HEK293 (cell line): ENCODE data around the gene LIPE.

ENCODE experiments used
- MYNN ChIP-seq: fragments of 450-650 bp; formaldehyde crosslinking; IDR thresholded peaks from 2 replicates; pipeline ENCODE4 v1.5.1; 2016; ENCODE audit warnings: missing biosample characterization, missing genetic modification characterization, borderline replicate concordance
- ZNF175 ChIP-seq: fragments of 450-650 bp; formaldehyde crosslinking; IDR thresholded peaks from 2 replicates; pipeline ENCODE4 v1.5.1; 2016; ENCODE audit warnings: missing biosample characterization, missing genetic modification characterization
- ZNF239 ChIP-seq: fragments of 450-650 bp; formaldehyde crosslinking; IDR thresholded peaks from 2 replicates; pipeline ENCODE4 v1.5.1; 2016; ENCODE audit warnings: missing biosample characterization, missing genetic modification characterization
- ZNF473 ChIP-seq: fragments of 450-650 bp; formaldehyde crosslinking; IDR thresholded peaks from 2 replicates; pipeline ENCODE4 v1.5.1; 2017; ENCODE audit warnings: missing biosample characterization, missing genetic modification characterization
- ZNF629 ChIP-seq: fragments of 450-650 bp; formaldehyde crosslinking; IDR thresholded peaks from 2 replicates; pipeline ENCODE4 v1.5.1; 2017; ENCODE audit warnings: missing biosample characterization, missing genetic modification characterization
- ZNF654 ChIP-seq: fragments of 450-650 bp; formaldehyde crosslinking; IDR thresholded peaks from 2 replicates; pipeline ENCODE4 v1.5.1; 2016; ENCODE audit warnings: low read depth, missing biosample characterization, missing genetic modification characterization
- TF ChIP-seq, protein P1 (sequence below): fragments of 450-650 bp; formaldehyde crosslinking; IDR thresholded peaks from 2 replicates; pipeline ENCODE4 v1.5.1; 2016; ENCODE audit warnings: missing biosample characterization, missing genetic modification characterization
- TF ChIP-seq, protein P2 (sequence below): fragments of 450-650 bp; formaldehyde crosslinking; IDR thresholded peaks from 2 replicates; pipeline ENCODE4 v1.5.1; 2016; ENCODE audit warnings: missing biosample characterization, missing genetic modification characterization
- TF ChIP-seq, protein P3 (sequence below): fragments of 450-650 bp; formaldehyde crosslinking; optimal IDR thresholded peaks from 2 replicates; pipeline ENCODE3; 2016; ENCODE audit warnings: missing biosample characterization, mild to moderate bottlenecking, missing genetic modification characterization
- TF ChIP-seq, protein P4 (sequence below): fragments of 450-650 bp; formaldehyde crosslinking; IDR thresholded peaks from 2 replicates; pipeline ENCODE4 v1.5.1; 2016; ENCODE audit warnings: missing biosample characterization, missing genetic modification characterization

DNA sequence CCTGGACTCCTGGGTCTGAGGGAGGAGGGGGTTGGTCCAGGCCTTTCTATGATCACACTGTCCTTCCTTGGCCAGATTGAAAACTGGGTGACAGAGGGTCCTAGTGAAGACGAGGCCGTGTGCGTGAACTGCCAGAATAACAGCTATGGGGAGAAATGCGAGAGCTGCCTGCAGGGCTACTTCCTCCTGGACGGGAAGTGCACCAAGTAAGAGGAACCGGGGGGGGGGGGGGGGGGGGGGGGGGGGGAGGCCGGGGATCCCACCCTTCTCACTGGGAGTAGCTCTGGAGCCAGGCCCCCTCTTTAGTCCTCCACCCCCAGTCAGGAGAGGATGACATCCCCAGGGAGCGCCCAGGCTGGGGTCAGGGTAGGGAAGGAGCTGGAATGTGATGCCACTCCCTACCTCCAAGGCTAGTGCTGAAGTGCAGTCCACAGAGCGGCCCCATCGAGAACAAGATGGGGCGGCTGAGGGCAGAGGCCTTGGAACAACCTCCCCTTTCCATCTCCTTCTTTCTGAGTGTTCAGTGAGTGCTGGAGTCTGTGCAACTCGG is 56.5 kb downstream of the LIPE start:
- TF ChIP-seq ZNF239 (no peak), ZNF175 (tag by site-specific recombination) (no peak), MYNN (tag by site-specific recombination) (no peak), ZNF629 (tag by site-specific recombination) (no peak), ZNF654 (no peak), ZNF473 (tag by site-specific recombination) (no peak)
- TF ChIP-seq, protein P1, sequence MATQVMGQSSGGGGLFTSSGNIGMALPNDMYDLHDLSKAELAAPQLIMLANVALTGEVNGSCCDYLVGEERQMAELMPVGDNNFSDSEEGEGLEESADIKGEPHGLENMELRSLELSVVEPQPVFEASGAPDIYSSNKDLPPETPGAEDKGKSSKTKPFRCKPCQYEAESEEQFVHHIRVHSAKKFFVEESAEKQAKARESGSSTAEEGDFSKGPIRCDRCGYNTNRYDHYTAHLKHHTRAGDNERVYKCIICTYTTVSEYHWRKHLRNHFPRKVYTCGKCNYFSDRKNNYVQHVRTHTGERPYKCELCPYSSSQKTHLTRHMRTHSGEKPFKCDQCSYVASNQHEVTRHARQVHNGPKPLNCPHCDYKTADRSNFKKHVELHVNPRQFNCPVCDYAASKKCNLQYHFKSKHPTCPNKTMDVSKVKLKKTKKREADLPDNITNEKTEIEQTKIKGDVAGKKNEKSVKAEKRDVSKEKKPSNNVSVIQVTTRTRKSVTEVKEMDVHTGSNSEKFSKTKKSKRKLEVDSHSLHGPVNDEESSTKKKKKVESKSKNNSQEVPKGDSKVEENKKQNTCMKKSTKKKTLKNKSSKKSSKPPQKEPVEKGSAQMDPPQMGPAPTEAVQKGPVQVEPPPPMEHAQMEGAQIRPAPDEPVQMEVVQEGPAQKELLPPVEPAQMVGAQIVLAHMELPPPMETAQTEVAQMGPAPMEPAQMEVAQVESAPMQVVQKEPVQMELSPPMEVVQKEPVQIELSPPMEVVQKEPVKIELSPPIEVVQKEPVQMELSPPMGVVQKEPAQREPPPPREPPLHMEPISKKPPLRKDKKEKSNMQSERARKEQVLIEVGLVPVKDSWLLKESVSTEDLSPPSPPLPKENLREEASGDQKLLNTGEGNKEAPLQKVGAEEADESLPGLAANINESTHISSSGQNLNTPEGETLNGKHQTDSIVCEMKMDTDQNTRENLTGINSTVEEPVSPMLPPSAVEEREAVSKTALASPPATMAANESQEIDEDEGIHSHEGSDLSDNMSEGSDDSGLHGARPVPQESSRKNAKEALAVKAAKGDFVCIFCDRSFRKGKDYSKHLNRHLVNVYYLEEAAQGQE = no peak
- TF ChIP-seq, protein P2, sequence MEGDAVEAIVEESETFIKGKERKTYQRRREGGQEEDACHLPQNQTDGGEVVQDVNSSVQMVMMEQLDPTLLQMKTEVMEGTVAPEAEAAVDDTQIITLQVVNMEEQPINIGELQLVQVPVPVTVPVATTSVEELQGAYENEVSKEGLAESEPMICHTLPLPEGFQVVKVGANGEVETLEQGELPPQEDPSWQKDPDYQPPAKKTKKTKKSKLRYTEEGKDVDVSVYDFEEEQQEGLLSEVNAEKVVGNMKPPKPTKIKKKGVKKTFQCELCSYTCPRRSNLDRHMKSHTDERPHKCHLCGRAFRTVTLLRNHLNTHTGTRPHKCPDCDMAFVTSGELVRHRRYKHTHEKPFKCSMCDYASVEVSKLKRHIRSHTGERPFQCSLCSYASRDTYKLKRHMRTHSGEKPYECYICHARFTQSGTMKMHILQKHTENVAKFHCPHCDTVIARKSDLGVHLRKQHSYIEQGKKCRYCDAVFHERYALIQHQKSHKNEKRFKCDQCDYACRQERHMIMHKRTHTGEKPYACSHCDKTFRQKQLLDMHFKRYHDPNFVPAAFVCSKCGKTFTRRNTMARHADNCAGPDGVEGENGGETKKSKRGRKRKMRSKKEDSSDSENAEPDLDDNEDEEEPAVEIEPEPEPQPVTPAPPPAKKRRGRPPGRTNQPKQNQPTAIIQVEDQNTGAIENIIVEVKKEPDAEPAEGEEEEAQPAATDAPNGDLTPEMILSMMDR = no peak
- TF ChIP-seq, protein P3, sequence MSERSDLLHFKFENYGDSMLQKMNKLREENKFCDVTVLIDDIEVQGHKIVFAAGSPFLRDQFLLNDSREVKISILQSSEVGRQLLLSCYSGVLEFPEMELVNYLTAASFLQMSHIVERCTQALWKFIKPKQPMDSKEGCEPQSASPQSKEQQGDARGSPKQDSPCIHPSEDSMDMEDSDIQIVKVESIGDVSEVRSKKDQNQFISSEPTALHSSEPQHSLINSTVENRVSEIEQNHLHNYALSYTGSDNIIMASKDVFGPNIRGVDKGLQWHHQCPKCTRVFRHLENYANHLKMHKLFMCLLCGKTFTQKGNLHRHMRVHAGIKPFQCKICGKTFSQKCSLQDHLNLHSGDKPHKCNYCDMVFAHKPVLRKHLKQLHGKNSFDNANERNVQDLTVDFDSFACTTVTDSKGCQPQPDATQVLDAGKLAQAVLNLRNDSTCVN = no peak
- TF ChIP-seq, protein P4, sequence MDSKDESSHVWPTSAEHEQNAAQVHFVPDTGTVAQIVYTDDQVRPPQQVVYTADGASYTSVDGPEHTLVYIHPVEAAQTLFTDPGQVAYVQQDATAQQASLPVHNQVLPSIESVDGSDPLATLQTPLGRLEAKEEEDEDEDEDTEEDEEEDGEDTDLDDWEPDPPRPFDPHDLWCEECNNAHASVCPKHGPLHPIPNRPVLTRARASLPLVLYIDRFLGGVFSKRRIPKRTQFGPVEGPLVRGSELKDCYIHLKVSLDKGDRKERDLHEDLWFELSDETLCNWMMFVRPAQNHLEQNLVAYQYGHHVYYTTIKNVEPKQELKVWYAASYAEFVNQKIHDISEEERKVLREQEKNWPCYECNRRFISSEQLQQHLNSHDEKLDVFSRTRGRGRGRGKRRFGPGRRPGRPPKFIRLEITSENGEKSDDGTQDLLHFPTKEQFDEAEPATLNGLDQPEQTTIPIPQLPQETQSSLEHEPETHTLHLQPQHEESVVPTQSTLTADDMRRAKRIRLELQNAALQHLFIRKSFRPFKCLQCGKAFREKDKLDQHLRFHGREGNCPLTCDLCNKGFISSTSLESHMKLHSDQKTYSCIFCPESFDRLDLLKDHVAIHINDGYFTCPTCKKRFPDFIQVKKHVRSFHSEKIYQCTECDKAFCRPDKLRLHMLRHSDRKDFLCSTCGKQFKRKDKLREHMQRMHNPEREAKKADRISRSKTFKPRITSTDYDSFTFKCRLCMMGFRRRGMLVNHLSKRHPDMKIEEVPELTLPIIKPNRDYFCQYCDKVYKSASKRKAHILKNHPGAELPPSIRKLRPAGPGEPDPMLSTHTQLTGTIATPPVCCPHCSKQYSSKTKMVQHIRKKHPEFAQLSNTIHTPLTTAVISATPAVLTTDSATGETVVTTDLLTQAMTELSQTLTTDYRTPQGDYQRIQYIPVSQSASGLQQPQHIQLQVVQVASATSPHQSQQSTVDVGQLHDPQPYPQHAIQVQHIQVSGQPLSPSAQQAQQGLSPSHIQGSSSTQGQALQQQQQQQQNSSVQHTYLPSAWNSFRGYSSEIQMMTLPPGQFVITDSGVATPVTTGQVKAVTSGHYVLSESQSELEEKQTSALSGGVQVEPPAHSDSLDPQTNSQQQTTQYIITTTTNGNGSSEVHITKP = no peak
